RPMI8226 (cell line): ENCODE data around the gene OR4C5.
"Not testable (repeated sequence)": the region's sequence is repeated elsewhere in the genome, so short reads cannot be mapped to it uniquely, and the experiment has no call there.

Experiments used
- DNase-seq: peaks from one replicate; pipeline ENCODE4 v3.0.0-alpha.2; 2015

OR4C5 gene

GRCh38 chr11:48366365-48366764 lies at the start of gene OR4C5:
Gene OR4C5, minus strand, starts transcription at chr11:48366465. Its CDS starts 0 bp downstream, at chr11:48366465.
- DNase-seq: no peak

GRCh38 chr11:48384670-48385069 lies 18.4 kb upstream of the OR4C5 start:
- DNase-seq: peak; percentile 8

GRCh38 chr11:48384151-48384550 lies 17.9 kb upstream of the OR4C5 start:
- DNase-seq: not testable (repeated sequence)

GRCh38 chr11:48361289-48361688 lies 5.0 kb downstream of the OR4C5 start:
- not testable (repeated sequence) for DNase-seq

GRCh38 chr11:48354677-48355076 lies 11.6 kb downstream of the OR4C5 start:
- no peak for DNase-seq

GRCh38 chr11:48354013-48354412 lies 12.3 kb downstream of the OR4C5 start:
- DNase-seq: no peak

- not testable (repeated sequence) for DNase-seq
These were observed 20.0 kb downstream of the OR4C5 start for GRCh38 chr11:48346286-48346685.

- not testable (repeated sequence) for DNase-seq
These were observed 23.8 kb downstream of the OR4C5 start for GRCh38 chr11:48342505-48342904.

GRCh38 chr11:48341466-48341865 lies 24.8 kb downstream of the OR4C5 start:
- no peak for DNase-seq

GRCh38 chr11:48324620-48325019 lies 41.6 kb downstream of the OR4C5 start, which contains the start of gene OR4C3:
Gene OR4C3, plus strand, starts transcription at chr11:48324920. Its CDS starts 102 bp downstream, at chr11:48325022.
- DNase-seq: not testable (repeated sequence)

- not testable (repeated sequence) for DNase-seq
These were observed 46.5 kb downstream of the OR4C5 start for GRCh38 chr11:48319813-48320212.
